OCI-LY7 (cell line): ENCODE data around the gene NINJ2.

Experiments
- EZH2phosphoT487 ChIP-seq: fragments of 200-600 bp; sonication (generic); IDR thresholded peaks from 2 replicates; pipeline ENCODE4 v1.6.1; 2018; ENCODE audit warnings: low read depth, borderline replicate concordance, mild to moderate bottlenecking, mixed run types, antibody characterized with exemption, low read length, moderate library complexity, mixed read lengths
- TF ChIP-seq, protein P1 (sequence below): fragments of 200-600 bp; sonication (generic); conservative IDR thresholded peaks from 2 replicates; pipeline ENCODE4 v1.5.1; 2014; ENCODE audit warnings: mild to moderate bottlenecking, antibody characterized with exemption, low read length, moderate library complexity, mixed read lengths

GRCh38 chr12:561908-562593 is 101.2 kb downstream of the NINJ2 start:
- TF ChIP-seq, protein P1, sequence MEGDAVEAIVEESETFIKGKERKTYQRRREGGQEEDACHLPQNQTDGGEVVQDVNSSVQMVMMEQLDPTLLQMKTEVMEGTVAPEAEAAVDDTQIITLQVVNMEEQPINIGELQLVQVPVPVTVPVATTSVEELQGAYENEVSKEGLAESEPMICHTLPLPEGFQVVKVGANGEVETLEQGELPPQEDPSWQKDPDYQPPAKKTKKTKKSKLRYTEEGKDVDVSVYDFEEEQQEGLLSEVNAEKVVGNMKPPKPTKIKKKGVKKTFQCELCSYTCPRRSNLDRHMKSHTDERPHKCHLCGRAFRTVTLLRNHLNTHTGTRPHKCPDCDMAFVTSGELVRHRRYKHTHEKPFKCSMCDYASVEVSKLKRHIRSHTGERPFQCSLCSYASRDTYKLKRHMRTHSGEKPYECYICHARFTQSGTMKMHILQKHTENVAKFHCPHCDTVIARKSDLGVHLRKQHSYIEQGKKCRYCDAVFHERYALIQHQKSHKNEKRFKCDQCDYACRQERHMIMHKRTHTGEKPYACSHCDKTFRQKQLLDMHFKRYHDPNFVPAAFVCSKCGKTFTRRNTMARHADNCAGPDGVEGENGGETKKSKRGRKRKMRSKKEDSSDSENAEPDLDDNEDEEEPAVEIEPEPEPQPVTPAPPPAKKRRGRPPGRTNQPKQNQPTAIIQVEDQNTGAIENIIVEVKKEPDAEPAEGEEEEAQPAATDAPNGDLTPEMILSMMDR = no peak
- TF ChIP-seq EZH2phosphoT487 = no peak
